ENCODE results near the gene TNFSF9. TPM values are rescaled to one million over a fixed set of nuclear protein-coding genes. Genes with fewer than 3 reads are reported as not detected.

TNFSF9 gene
- total RNA-seq, 2 experiments from 2014 or later: 1.5 to 1.8 TPM

DNA sequence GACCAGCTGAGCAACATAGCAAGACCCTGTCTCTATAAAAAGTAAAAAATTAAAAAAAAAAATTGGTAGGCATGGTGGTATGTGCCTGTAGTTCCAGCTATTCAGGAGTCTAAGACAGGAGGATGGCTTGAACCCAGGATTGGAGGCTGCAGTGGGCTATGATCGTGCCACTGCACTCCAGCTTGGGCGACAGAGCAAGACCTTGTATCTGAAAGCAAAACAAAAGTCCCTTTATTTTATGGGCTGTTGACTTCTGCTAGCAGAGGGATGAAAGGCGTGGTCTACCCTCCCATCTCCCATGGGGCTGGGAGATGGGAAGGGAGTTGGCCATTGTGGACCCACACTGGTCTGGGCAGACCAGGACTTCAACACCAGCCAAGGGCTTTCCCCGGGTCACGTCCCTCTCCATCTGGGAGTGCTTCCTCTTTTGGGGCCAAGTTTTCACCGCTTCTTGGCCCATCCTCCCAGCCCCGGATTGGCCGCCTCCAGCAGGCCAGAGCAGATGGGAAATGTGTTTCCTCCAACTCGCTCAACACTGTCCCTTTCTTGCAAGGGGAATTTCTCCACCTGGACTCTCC is 2.2 kb upstream of the TNFSF9 start:
- peaks cover 28% of the 10 kb centered on the region for H3K27me3 Mint-ChIP-seq
- H3K4me3 Mint-ChIP-seq: no peak overlapping the region
- peaks cover 32% of the 10 kb centered on the region for H3K4me1 Mint-ChIP-seq (ENCODE audit: low read depth)
- CTCF ChIA-PET: no interaction called here
- POLR2A ChIA-PET: interaction anchor here (0.6 kb wide), 1 partner anchor 41 kb away, joined by 4 read pairs; no protein-coding TSS in a partner anchor
- intact Hi-C loops (cut with DNase I, micrococcal nuclease): no loop called here
- no peaks in the 10 kb centered on the region for H3K9me3 Mint-ChIP-seq
- H3K27ac ChIP-seq (ENCODE audit: low read depth in 1 of 2, low read length in 2 of 2): no peak overlapping the region
- no peak overlapping the region for H3K27ac Mint-ChIP-seq
- no peaks in the 10 kb centered on the region for H3K36me3 Mint-ChIP-seq (ENCODE audit: low read depth)
- H3K9me3 ChIP-seq (ENCODE audit: control insufficient read depth in 1 of 2, insufficient read depth in 1 of 2, low read length in 2 of 2): no peaks in the 10 kb centered on the region
- H3K27me3 ChIP-seq (ENCODE audit: control insufficient read depth in 1 of 2, insufficient read depth in 2 of 2, low read length in 2 of 2): peaks cover 13 to 18% of the 10 kb centered on the region in 2 experiments
- H3K4me3 ChIP-seq (ENCODE audit: low read length): no peak overlapping the region
- DNase-seq: peak in 2 of 14 experiments; percentile 61 to 62
- peaks cover 32% of the 10 kb centered on the region for H3K4me1 ChIP-seq (ENCODE audit: insufficient read depth, low read length)
- TF ChIP-seq, protein P1, sequence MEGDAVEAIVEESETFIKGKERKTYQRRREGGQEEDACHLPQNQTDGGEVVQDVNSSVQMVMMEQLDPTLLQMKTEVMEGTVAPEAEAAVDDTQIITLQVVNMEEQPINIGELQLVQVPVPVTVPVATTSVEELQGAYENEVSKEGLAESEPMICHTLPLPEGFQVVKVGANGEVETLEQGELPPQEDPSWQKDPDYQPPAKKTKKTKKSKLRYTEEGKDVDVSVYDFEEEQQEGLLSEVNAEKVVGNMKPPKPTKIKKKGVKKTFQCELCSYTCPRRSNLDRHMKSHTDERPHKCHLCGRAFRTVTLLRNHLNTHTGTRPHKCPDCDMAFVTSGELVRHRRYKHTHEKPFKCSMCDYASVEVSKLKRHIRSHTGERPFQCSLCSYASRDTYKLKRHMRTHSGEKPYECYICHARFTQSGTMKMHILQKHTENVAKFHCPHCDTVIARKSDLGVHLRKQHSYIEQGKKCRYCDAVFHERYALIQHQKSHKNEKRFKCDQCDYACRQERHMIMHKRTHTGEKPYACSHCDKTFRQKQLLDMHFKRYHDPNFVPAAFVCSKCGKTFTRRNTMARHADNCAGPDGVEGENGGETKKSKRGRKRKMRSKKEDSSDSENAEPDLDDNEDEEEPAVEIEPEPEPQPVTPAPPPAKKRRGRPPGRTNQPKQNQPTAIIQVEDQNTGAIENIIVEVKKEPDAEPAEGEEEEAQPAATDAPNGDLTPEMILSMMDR (IDR thresholded peaks at IDR 0.05): no peak
- no peak for ATAC-seq (ENCODE audit: poor library complexity)
- H3K36me3 ChIP-seq (ENCODE audit: insufficient read depth, low read length): no peaks in the 10 kb centered on the region

DNA sequence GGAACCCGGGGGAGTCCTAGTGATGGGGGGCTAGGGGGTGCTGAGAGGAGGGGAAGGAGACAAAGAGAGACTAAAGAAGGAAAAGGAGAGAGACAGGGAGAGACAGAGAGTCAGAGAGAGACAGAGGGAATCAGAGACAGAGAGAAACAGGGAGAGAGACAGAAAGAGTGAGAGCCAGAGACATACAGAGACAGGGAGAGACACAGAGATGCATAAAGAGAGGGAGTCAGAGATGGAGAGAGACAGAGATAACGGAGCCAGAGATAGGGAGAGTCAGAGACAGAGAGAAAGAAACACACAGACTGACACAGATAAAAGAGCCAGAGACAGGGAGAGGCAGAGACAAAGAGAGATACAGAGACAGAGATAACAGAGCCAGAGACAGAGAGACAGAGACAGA is 1.5 kb upstream of the TNFSF9 start:
- Mint-ChIP-seq H3K27me3 (peaks cover 35% of the 10 kb centered on the region), H3K4me1 (ENCODE audit: low read depth) (peaks cover 32% of the 10 kb centered on the region), H3K27ac (no peak overlapping the region), H3K9me3 (no peaks in the 10 kb centered on the region), H3K4me3 (peak overlapping the region; percentile 4), H3K36me3 (ENCODE audit: low read depth) (no peaks in the 10 kb centered on the region)
- TF ChIP-seq, protein P1 (IDR thresholded peaks at IDR 0.05): no peak
- intact Hi-C loops (cut with DNase I, micrococcal nuclease): no loop called here
- Histone ChIP-seq H3K4me1 (ENCODE audit: insufficient read depth, low read length) (peaks cover 32% of the 10 kb centered on the region), H3K9me3 (ENCODE audit: control insufficient read depth in 1 of 2, insufficient read depth in 1 of 2, low read length in 2 of 2) (no peaks in the 10 kb centered on the region), H3K36me3 (ENCODE audit: insufficient read depth, low read length) (no peaks in the 10 kb centered on the region), H3K27ac (ENCODE audit: low read depth in 1 of 2, low read length in 2 of 2) (no peak overlapping the region), H3K4me3 (ENCODE audit: low read length) (no peak overlapping the region), H3K27me3 (ENCODE audit: control insufficient read depth in 1 of 2, insufficient read depth in 2 of 2, low read length in 2 of 2) (peaks cover 13 to 23% of the 10 kb centered on the region in 2 experiments)
- ATAC-seq (ENCODE audit: poor library complexity): no peak
- POLR2A ChIA-PET: no interaction called here
- CTCF ChIA-PET: no interaction called here
- no peak for DNase-seq

DNA sequence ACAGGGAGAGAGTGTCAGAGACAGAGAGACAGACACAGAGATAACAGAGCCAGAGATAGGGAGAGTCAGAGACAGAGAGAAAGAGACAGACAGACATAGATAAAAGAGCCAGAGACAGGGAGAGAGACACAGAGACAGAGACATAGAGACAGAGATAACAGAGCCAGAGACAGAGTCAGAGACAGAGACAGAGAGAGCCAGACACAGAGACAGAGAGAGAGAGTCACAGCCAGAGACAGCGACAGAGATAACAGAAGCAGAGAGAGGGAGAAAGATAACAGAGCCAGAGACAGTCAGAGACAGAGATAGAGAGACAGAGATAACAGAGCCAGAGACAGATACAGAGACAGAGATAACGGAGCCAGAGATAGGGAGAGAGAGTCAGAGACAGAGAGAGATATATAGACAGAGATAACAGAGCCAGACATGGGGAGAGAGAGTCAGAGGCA is 865 bp upstream of the TNFSF9 start:
- ChIA-PET CTCF (no interaction called here), POLR2A (no interaction called here)
- Mint-ChIP-seq H3K27ac (no peak overlapping the region), H3K36me3 (ENCODE audit: low read depth) (no peaks in the 10 kb centered on the region), H3K9me3 (no peaks in the 10 kb centered on the region), H3K27me3 (peaks cover 40% of the 10 kb centered on the region), H3K4me3 (peak overlapping the region; percentile 5), H3K4me1 (ENCODE audit: low read depth) (peaks cover 32% of the 10 kb centered on the region)
- ATAC-seq (ENCODE audit: poor library complexity): no peak
- TF ChIP-seq, protein P1 (IDR thresholded peaks at IDR 0.05): no peak
- DNase-seq: no peak
- no peak overlapping the region for H3K27ac ChIP-seq (ENCODE audit: low read depth in 1 of 2, low read length in 2 of 2)
- H3K4me3 ChIP-seq (ENCODE audit: low read length): no peak overlapping the region
- H3K9me3 ChIP-seq (ENCODE audit: control insufficient read depth in 1 of 2, insufficient read depth in 1 of 2, low read length in 2 of 2): no peaks in the 10 kb centered on the region
- no peaks in the 10 kb centered on the region for H3K36me3 ChIP-seq (ENCODE audit: insufficient read depth, low read length)
- intact Hi-C loops (cut with DNase I, micrococcal nuclease): no loop called here
- peaks cover 32% of the 10 kb centered on the region for H3K4me1 ChIP-seq (ENCODE audit: insufficient read depth, low read length)
- H3K27me3 ChIP-seq (ENCODE audit: control insufficient read depth in 1 of 2, insufficient read depth in 2 of 2, low read length in 2 of 2): peaks cover 15 to 23% of the 10 kb centered on the region in 2 experiments
